NCI-H187 (cell line): Measurements from ENCODE around the gene RAD51B.

ENCODE experiments used
- DNase-seq, 2 experiments: peaks; one replicate each; lab custom pipeline; 2025; lab: John Stamatoyannopoulos, UW

RAD51B gene

GRCh38 chr14:68621400-68622365 lies 802.1 kb downstream of the RAD51B start:
- no peak for DNase-seq

GRCh38 chr14:68622856-68623255 lies 803.3 kb downstream of the RAD51B start:
- DNase-seq: no peak

GRCh38 chr14:68623307-68623706 lies 803.7 kb downstream of the RAD51B start:
- DNase-seq: no peak

- no peak for DNase-seq
Measured at GRCh38 chr14:68623826-68624225, 804.2 kb downstream of the RAD51B start.

- DNase-seq: no peak
Measured at GRCh38 chr14:68624541-68625220, 805.1 kb downstream of the RAD51B start.

GRCh38 chr14:68625366-68626090 lies 805.9 kb downstream of the RAD51B start:
- DNase-seq: no peak

- DNase-seq: no peak
Measured at GRCh38 chr14:68626386-68626785, 806.8 kb downstream of the RAD51B start.

- DNase-seq: no peak
Measured at GRCh38 chr14:68627050-68627867, 807.7 kb downstream of the RAD51B start.

GRCh38 chr14:68627868-68628604 lies 808.5 kb downstream of the RAD51B start:
- DNase-seq: no peak

- no peak for DNase-seq
Measured at GRCh38 chr14:68628605-68629310, 809.2 kb downstream of the RAD51B start.

GRCh38 chr14:68630081-68630571 lies 810.5 kb downstream of the RAD51B start:
- no peak for DNase-seq

GRCh38 chr14:68630611-68631393 lies 811.2 kb downstream of the RAD51B start:
- no peak for DNase-seq

- DNase-seq: no peak
Measured at GRCh38 chr14:68631394-68632053, 811.9 kb downstream of the RAD51B start.

GRCh38 chr14:68632054-68632895 lies 812.7 kb downstream of the RAD51B start:
- DNase-seq: no peak

GRCh38 chr14:68633131-68633991 lies 813.8 kb downstream of the RAD51B start:
- no peak for DNase-seq

- no peak for DNase-seq
Measured at GRCh38 chr14:68634332-68634731, 814.8 kb downstream of the RAD51B start.
